Measurements from ENCODE around the gene KIAA1755.
"Not testable (repeated sequence)": the region's sequence is repeated elsewhere in the genome, so short reads cannot be mapped to it uniquely, and the experiment has no call there.

Gene KIAA1755

DNA sequence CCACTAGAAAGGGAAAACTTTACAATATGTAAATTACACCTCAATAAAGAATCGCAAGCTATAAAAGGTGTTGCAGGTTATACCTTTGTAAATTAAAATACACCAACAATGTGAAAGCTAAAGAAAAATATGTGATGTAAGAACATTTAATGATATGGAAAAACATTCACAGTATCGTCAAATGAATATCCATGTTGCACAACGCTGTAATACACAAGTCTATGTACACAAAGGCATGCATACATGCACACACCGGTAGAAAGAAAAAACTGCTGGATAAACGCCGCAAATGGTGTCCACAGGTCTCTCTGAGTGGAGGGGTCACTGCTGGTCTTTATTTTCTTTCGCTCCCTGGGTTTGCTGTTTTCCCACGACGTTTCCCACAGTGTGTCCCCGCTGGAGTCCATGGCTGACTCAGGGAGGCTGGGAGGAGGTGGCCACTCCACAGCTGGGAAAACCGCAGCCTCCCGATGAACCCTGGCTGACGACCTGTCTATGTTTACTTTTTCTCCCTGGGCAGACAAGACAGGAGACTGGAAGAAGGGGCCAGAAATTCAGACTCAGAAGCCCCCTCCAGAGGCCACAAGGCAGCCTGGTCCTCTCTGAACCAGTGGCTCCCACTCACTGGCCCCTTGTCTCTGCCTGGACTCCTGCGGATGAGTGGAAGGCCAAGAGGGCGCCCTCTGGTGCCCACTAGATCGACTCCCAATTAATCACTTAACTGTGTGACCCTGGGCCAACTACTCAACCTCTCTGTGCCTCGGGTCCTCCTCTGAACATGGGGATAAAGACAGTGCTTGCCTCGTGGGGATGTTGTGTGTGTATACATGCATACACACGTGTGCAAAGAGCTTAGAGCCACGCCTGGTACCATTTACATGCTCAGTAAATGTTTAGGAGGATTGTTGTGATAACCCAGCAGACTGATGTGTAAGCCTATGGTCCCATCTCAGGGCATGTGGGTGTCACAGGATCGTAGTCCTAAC is 30.6 kb upstream of the KIAA1755 start:
- H3K4me1 ChIP-seq (ENCODE audit: insufficient read depth, insufficient read length) = peaks cover 6% of the 10 kb centered on the region
- peak; percentile 57 for DNase-seq (ENCODE audit: low read depth, low spot score)
- H3K36me3 ChIP-seq (ENCODE audit: insufficient read depth, insufficient read length, low read length) = no peaks in the 10 kb centered on the region
- no peak overlapping the region for H3K4me3 ChIP-seq (ENCODE audit: insufficient read length, low read depth)
- no peaks in the 10 kb centered on the region for H3K9me3 ChIP-seq (ENCODE audit: insufficient read depth, low read length)
- H3K9ac ChIP-seq (ENCODE audit: insufficient read length, low read depth) = no peak overlapping the region
- no peaks in the 10 kb centered on the region for H3K27me3 ChIP-seq (ENCODE audit: insufficient read depth, insufficient read length)
- TF ChIP-seq YY1 (IDR thresholded peaks at IDR 0.05; ENCODE audit: insufficient read depth, insufficient read length) (no peak), SUZ12 (IDR thresholded peaks at IDR 0.05; ENCODE audit: extremely low read depth, insufficient read depth, insufficient read length) (no peak), ZNF274 (IDR thresholded peaks at IDR 0.05; ENCODE audit: low read depth, low read length) (no peak)

DNA sequence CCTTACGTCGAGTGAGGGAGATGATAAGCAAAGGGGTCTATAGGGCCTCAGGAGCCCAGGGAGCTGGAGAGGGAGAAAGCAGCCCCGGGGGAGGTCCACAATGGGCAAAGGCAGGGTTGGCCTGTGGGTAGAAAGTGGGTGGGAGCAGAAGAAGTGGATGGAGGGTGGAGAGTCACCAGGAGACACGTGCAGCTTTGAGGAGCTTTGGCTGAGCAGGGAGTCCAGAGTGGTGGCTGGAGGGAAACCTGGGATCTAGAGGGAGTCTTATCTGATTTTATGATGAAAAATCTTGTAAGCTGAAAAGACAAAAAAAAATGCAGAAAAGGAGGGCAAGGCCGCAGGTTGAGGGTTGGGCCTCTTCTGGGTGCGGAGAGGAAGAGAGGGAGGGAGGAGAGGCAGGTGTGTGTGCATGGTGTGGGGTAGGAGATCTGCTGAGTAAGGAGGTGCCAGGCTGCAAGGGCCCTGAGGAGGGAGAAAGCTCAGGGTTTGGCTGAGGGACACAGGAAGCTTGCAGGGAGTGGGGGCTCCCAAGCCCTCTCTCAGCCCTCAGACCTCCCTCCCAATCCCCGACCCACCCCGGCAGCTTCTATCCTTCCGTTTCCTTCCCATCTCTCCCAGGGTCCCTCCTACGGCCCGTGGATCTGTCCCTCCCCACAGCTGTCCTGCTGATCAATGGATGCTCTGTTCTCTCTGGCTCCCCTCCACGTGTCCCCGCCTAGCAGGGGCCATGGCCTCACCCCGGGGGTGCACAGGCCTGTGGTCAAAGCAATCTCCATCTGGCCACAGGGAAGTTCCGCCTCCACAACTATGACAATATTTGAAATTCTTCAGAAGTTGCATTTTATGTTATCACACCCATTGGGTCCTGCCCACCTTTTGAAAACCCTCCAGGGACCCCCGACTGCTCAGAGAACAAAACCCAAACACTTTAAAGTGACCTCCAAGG is 26.3 kb upstream of the KIAA1755 start:
- Histone ChIP-seq H3K9me3 (ENCODE audit: insufficient read depth, low read length) (peaks cover 10% of the 10 kb centered on the region), H3K36me3 (ENCODE audit: insufficient read depth, insufficient read length, low read length) (no peaks in the 10 kb centered on the region), H3K4me1 (ENCODE audit: insufficient read depth, insufficient read length) (no peaks in the 10 kb centered on the region), H3K27me3 (ENCODE audit: insufficient read depth, insufficient read length) (no peaks in the 10 kb centered on the region), H3K9ac (ENCODE audit: insufficient read length, low read depth) (no peak overlapping the region), H3K4me3 (ENCODE audit: insufficient read length, low read depth) (no peak overlapping the region)
- no peak for DNase-seq (ENCODE audit: low read depth, low spot score)
- no peak for TF ChIP-seq ZNF274 (IDR thresholded peaks at IDR 0.05; ENCODE audit: low read depth, low read length)
- TF ChIP-seq YY1 (IDR thresholded peaks at IDR 0.05; ENCODE audit: insufficient read depth, insufficient read length) = no peak
- TF ChIP-seq SUZ12 (IDR thresholded peaks at IDR 0.05; ENCODE audit: extremely low read depth, insufficient read depth, insufficient read length) = no peak

DNA sequence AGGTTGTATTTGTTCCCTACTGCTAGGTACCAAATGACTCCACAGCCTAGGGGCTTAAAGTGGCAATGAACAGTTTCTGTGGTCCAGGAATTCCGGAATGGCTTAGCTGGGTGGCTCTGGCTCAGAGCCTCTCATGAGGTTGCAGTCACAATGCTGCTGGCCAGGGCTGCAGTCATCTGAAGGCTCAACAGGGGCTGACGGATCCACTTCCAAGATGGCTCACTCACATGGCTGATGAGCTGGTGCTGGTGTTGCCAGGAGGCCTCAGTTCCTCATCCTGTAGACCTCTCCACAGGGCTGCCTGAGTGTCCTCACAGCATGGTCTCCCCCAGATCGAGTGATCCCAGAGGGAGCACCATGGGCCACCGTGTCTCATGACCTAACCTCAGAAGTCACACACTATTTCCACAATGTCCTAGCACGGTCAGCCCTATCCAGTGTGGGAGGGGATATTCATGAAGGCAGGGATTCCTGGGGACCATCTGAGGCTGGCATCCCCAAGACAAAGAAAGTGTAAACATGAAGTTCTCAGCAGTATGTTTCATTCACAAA is 24.4 kb upstream of the KIAA1755 start:
- no peak overlapping the region for H3K4me3 ChIP-seq (ENCODE audit: insufficient read length, low read depth)
- H3K9ac ChIP-seq (ENCODE audit: insufficient read length, low read depth) = no peak overlapping the region
- H3K36me3 ChIP-seq (ENCODE audit: insufficient read depth, insufficient read length, low read length) = no peaks in the 10 kb centered on the region
- H3K9me3 ChIP-seq (ENCODE audit: insufficient read depth, low read length) = peaks cover 27% of the 10 kb centered on the region
- DNase-seq (ENCODE audit: low read depth, low spot score) = no peak
- H3K27me3 ChIP-seq (ENCODE audit: insufficient read depth, insufficient read length) = no peaks in the 10 kb centered on the region
- no peaks in the 10 kb centered on the region for H3K4me1 ChIP-seq (ENCODE audit: insufficient read depth, insufficient read length)
- TF ChIP-seq YY1 (IDR thresholded peaks at IDR 0.05; ENCODE audit: insufficient read depth, insufficient read length) (no peak), SUZ12 (IDR thresholded peaks at IDR 0.05; ENCODE audit: extremely low read depth, insufficient read depth, insufficient read length) (no peak), ZNF274 (IDR thresholded peaks at IDR 0.05; ENCODE audit: low read depth, low read length) (no peak)

DNA sequence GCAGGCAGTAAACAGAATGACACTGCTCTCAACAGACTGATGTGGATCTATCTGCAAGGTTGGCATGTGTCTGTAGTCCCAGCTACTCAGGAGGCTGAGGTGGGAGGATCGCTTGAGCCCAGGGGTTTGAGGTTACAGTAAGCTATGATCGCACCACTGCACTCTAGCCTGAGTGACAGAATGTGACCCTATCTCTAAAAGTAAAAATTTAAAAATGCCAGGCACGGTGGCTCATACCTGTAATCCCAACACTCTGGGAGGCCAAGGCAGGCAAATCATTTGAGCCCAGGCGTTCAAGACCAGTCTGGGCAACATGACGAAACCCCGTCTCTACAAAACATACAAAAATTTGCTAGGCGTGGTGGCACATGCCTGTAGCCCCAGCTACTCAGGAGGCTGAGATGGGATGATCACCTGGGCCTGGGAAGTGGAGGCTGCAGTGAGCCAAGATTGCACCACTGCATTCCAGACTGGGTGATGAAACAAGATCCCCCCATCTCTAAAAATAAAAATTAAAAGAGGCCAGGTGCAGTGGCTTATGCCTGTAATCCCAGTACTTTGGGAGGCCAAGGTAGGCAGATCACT is 23.6 kb upstream of the KIAA1755 start:
- H3K9ac ChIP-seq (ENCODE audit: insufficient read length, low read depth); H3K4me3 ChIP-seq (ENCODE audit: insufficient read length, low read depth); DNase-seq (ENCODE audit: low read depth, low spot score); H3K27me3 ChIP-seq (ENCODE audit: insufficient read depth, insufficient read length); H3K4me1 ChIP-seq (ENCODE audit: insufficient read depth, insufficient read length); H3K36me3 ChIP-seq (ENCODE audit: insufficient read depth, insufficient read length, low read length): not testable (repeated sequence)
- H3K9me3 ChIP-seq (ENCODE audit: insufficient read depth, low read length) = peaks cover 28% of the 10 kb centered on the region

DNA sequence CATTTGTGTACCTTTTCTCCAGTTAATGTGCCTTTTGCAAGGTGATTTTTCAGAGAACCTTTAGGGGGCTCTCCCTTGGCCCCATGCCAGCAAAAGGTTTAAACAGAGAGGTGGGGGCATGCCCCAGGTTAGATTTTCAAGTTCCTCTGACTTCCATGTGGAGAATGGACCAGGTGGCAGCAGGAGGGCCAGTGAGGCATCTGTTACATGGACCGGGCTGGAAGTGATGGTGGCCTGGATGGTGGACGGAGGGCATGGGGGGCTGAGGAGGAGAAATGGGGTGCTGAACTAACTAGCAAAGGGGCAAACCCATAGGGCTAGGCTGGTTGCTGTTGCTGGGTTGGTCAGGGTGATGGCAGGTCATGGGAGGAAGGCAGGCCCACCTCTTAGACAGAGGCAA is 22.7 kb upstream of the KIAA1755 start:
- no peak overlapping the region for H3K9ac ChIP-seq (ENCODE audit: insufficient read length, low read depth)
- DNase-seq (ENCODE audit: low read depth, low spot score) = no peak
- no peaks in the 10 kb centered on the region for H3K4me1 ChIP-seq (ENCODE audit: insufficient read depth, insufficient read length)
- no peak overlapping the region for H3K4me3 ChIP-seq (ENCODE audit: insufficient read length, low read depth)
- H3K36me3 ChIP-seq (ENCODE audit: insufficient read depth, insufficient read length, low read length) = no peaks in the 10 kb centered on the region
- TF ChIP-seq YY1 (IDR thresholded peaks at IDR 0.05; ENCODE audit: insufficient read depth, insufficient read length) = no peak
- no peak for TF ChIP-seq SUZ12 (IDR thresholded peaks at IDR 0.05; ENCODE audit: extremely low read depth, insufficient read depth, insufficient read length)
- no peak for TF ChIP-seq ZNF274 (IDR thresholded peaks at IDR 0.05; ENCODE audit: low read depth, low read length)
- H3K9me3 ChIP-seq (ENCODE audit: insufficient read depth, low read length) = peaks cover 28% of the 10 kb centered on the region
- H3K27me3 ChIP-seq (ENCODE audit: insufficient read depth, insufficient read length) = no peaks in the 10 kb centered on the region

DNA sequence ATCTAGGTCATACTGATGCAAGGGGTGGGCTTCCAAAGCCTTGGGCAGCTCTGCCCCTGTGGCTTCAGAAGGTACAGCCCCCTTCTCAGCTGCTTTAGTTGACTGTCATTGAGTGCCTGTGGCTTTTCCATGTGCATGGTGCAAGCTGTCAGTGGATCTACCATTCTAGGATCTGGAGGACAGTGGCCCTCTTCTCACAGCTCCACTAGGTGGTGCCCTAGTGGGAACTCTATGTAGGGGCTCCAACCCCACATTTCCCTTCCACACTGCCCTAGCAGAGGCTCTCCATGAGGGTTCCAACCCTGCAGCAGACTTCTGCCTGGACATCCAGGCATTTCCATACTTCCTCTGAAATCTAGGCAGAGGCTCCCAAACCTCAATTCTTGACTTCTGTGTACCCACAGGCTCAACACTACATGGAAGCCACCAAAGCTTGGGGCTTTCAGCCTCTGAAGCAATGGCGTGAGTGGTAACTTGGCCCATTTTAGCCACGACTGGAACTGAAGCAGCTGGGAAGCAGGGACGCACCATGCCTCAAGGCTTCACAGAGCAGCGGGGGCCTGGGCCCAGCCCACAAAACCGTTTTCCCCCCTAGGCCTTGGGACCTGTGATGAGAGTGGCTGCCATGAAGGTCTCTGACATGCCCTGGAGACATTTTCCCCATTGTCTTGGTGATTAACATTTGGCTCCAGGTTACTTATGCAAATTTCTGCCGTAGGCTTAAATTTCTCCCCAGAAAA is 20.8 kb upstream of the KIAA1755 start:
- H3K9me3 ChIP-seq (ENCODE audit: insufficient read depth, low read length) = peaks cover 28% of the 10 kb centered on the region
- not testable (repeated sequence) for H3K4me3 ChIP-seq (ENCODE audit: insufficient read length, low read depth); H3K36me3 ChIP-seq (ENCODE audit: insufficient read depth, insufficient read length, low read length); DNase-seq (ENCODE audit: low read depth, low spot score); H3K27me3 ChIP-seq (ENCODE audit: insufficient read depth, insufficient read length); H3K4me1 ChIP-seq (ENCODE audit: insufficient read depth, insufficient read length); H3K9ac ChIP-seq (ENCODE audit: insufficient read length, low read depth)

Data from NT2/D1 (cell line).